ENCODE results near the gene KRT20. TPM values are rescaled to one million over a fixed set of nuclear protein-coding genes. Genes with fewer than 3 reads are reported as not detected.
A peak's percentile ranks its signal among the peaks of the same experiment; 100 is the strongest.

The KRT20 gene
- total and polyA plus RNA-seq, 2 of the 13 experiments (the other 11 are each of a cell fraction or from before 2014, with no cell fraction given), result 0.13 to 0.20 TPM

DNA sequence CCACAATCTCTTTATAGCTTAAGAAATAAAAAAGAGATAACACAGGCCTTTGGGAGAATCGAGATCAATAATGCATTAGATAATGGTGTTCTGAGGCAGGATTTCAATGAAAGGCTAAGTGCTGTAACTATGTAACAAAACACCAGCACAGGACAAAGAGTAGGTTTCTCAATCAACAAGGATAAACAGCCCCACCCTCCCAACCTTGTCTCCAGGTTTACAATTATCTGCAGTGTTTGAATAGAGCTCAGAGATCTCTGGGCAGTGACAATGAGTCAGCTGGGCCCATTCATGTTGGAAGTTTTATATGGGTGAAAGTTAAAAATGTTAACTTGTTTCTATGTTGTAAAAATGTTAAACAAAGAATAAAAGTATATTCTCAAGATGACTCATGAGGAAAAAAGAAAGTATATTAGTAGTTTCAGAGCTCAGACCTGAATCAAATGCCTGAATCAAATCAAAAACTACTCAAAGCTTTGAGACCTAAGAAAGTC lies 17.0 kb upstream of the KRT20 start:
- 0% methylated on average over 1 of the region's 1 CpG for WGBS (ENCODE audit: low lambda C conversion rate)
- H3K4me1 ChIP-seq (ENCODE audit: insufficient read depth, low read length), result peaks cover 54% of the 10 kb centered on the region
- TF ChIP-seq SIX1 (CRISPR knock-in tag; IDR thresholded peaks at IDR 0.05; ENCODE audit: borderline replicate concordance) (peak; percentile 99), ZNF10 (CRISPR knock-in tag; IDR thresholded peaks at IDR 0.05; ENCODE audit: borderline replicate concordance, low read depth) (no peak), KAT8 (CRISPR knock-in tag; IDR thresholded peaks at IDR 0.05) (peak; percentile 69; the same call in 1 of the 2 replicates), CREM (IDR thresholded peaks at IDR 0.05) (peak; percentile 87), CREM (CRISPR knock-in tag; IDR thresholded peaks at IDR 0.05) (no peak), HOXA5 (CRISPR knock-in tag; IDR thresholded peaks at IDR 0.05) (peak; percentile 44; the same call in 1 of the 2 replicates), ZKSCAN8 (CRISPR knock-in tag; IDR thresholded peaks at IDR 0.05; ENCODE audit: borderline replicate concordance) (peak; percentile 92; the same call in 1 of the 2 replicates), FOXA1 (IDR thresholded peaks at IDR 0.05) (0 out of 2 replicates have a peak, but pooled peaks have one; percentile 60), FOXA1 (CRISPR knock-in tag; IDR thresholded peaks at IDR 0.05) (peak; percentile 93), SP5 (CRISPR knock-in tag; IDR thresholded peaks at IDR 0.05; ENCODE audit: borderline replicate concordance, low read depth) (peak; percentile 95), NONO (IDR thresholded peaks at IDR 0.05) (no peak), NONO (CRISPR knock-in tag; conservative IDR thresholded peaks at IDR 0.05) (peak; percentile 72), ZSCAN9 (CRISPR knock-in tag; IDR thresholded peaks at IDR 0.05; ENCODE audit: borderline replicate concordance) (peak; percentile 73; the same call in 1 of the 2 replicates), ZNF724P (CRISPR knock-in tag; IDR thresholded peaks at IDR 0.05; ENCODE audit: borderline replicate concordance) (no peak), ZNF713 (CRISPR knock-in tag; IDR thresholded peaks at IDR 0.05) (no peak), ZNF589 (CRISPR knock-in tag; conservative IDR thresholded peaks at IDR 0.05) (peak; percentile 79; the same call in 1 of the 2 replicates), SNAI1 (CRISPR knock-in tag; IDR thresholded peaks at IDR 0.05; ENCODE audit: borderline replicate concordance) (no peak)
- TF ChIP-seq, protein P1, sequence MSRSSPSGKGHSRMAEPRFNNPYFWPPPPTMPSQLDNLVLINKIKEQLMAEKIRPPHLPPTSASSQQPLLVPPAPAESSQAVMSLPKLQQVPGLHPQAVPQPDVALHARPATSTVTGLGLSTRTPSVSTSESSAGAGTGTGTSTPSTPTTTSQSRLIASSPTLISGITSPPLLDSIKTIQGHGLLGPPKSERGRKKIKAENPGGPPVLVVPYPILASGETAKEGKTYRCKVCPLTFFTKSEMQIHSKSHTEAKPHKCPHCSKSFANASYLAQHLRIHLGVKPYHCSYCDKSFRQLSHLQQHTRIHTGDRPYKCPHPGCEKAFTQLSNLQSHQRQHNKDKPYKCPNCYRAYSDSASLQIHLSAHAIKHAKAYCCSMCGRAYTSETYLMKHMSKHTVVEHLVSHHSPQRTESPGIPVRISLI (CRISPR knock-in tag; IDR thresholded peaks at IDR 0.05; ENCODE audit: borderline replicate concordance), result 0 out of 2 replicates have a peak, but pooled peaks have one; percentile 36
- TF ChIP-seq, protein P2, sequence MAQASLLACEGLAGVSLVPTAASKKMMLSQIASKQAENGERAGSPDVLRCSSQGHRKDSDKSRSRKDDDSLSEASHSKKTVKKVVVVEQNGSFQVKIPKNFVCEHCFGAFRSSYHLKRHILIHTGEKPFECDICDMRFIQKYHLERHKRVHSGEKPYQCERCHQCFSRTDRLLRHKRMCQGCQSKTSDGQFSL (CRISPR knock-in tag; IDR thresholded peaks at IDR 0.05), result 0 out of 2 replicates have a peak, but pooled peaks have one; percentile 32
- TF ChIP-seq, protein P3, sequence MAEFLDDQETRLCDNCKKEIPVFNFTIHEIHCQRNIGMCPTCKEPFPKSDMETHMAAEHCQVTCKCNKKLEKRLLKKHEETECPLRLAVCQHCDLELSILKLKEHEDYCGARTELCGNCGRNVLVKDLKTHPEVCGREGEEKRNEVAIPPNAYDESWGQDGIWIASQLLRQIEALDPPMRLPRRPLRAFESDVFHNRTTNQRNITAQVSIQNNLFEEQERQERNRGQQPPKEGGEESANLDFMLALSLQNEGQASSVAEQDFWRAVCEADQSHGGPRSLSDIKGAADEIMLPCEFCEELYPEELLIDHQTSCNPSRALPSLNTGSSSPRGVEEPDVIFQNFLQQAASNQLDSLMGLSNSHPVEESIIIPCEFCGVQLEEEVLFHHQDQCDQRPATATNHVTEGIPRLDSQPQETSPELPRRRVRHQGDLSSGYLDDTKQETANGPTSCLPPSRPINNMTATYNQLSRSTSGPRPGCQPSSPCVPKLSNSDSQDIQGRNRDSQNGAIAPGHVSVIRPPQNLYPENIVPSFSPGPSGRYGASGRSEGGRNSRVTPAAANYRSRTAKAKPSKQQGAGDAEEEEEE (CRISPR knock-in tag; IDR thresholded peaks at IDR 0.05; ENCODE audit: borderline replicate concordance), result 0 out of 2 replicates have a peak, but pooled peaks have one; percentile 42
- TF ChIP-seq, protein P4, sequence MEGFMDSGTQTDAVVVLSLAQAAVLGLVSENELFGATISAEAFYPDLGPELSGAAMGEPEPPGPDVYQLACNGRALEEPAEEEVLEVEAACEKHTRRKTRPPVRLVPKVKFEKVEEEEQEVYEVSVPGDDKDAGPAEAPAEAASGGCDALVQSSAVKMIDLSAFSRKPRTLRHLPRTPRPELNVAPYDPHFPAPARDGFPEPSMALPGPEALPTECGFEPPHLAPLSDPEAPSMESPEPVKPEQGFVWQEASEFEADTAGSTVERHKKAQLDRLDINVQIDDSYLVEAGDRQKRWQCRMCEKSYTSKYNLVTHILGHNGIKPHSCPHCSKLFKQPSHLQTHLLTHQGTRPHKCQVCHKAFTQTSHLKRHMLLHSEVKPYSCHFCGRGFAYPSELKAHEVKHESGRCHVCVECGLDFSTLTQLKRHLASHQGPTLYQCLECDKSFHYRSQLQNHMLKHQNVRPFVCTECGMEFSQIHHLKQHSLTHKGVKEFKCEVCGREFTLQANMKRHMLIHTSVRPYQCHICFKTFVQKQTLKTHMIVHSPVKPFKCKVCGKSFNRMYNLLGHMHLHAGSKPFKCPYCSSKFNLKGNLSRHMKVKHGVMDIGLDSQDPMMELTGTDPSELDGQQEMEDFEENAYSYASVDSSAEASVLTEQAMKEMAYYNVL (CRISPR knock-in tag; IDR thresholded peaks at IDR 0.05; ENCODE audit: borderline replicate concordance), result peak; percentile 81

More for the DNA sequence above, 17.0 kb upstream of the KRT20 start:
- DNase-seq (ENCODE audit: low spot score), result peak; percentile 99
- Histone ChIP-seq H2AFZ (ENCODE audit: low read length) (no peak overlapping the region), H3K4me3 (replicated peaks in 1 of 3; ENCODE audit: insufficient read depth in 1 of 3, low read depth in 2 of 3, low read length in 3 of 3) (peak overlapping the region in 1 of 3 experiments; percentile 8; a peak in 1 of 6 replicates), H3K9ac (ENCODE audit: insufficient read depth, low read depth, low read length) (peak overlapping the region; percentile 70), H3K4me2 (ENCODE audit: low read depth, low read length) (peak overlapping the region; percentile 55), H3K36me3 (replicated peaks in 1 of 2; ENCODE audit: control insufficient read depth in 1 of 2, insufficient read depth in 2 of 2, low read length in 2 of 2) (no peaks in the 10 kb centered on the region), H4K20me1 (ENCODE audit: insufficient read depth, low read length) (no peaks in the 10 kb centered on the region), H3K79me2 (ENCODE audit: insufficient read depth, low read length) (no peaks in the 10 kb centered on the region), H3K27me3 (ENCODE audit: control insufficient read depth in 1 of 2, insufficient read depth in 2 of 2, low read length in 2 of 2) (no peaks in the 10 kb centered on the region), H3K27ac (ENCODE audit: extremely low read length, insufficient read depth, low read length) (peak overlapping the region; percentile 89), H3K9me3 (ENCODE audit: low read length) (no peaks in the 10 kb centered on the region)
- POLR2A ChIA-PET, result interaction anchor here (0.8 to 2.8 kb wide), 12 partner anchors 11 to 788 kb away, joined by 3 to 18 read pairs (median 6); partner anchors contain the start of genes EIF1, KRT19 and KRTAP3-1
- peak; percentile 94 for ATAC-seq
- FAIRE-seq, result peak; percentile 95
- intact Hi-C loops (cut with micrococcal nuclease; ENCODE audit: unreplicated experiment) (loop anchor here (5.0 to 10.0 kb wide), 4 partner anchors 45 to 623 kb away; partner anchors contain the start of genes KRT19, KRTAP1-1, KRTAP2-1 and KRTAP4-2), in situ Hi-C loops (cut with HindIII; ENCODE audit: extremely low pct_ligation_motif_present, low pct_unique_long_range_greater_than_20kb) (no loop called here)
- CTCF ChIA-PET (ENCODE audit: low intra/inter-chr PET ratio, low total read pairs), result no interaction called here
- BruUV-seq (replicated peaks), result no TSS peak

All from HepG2 (cell line).